IPS-11a (cell line): Measurements from ENCODE around the gene NECAB2.

ENCODE experiments used
- H3K4me3 ChIP-seq: one replicate; pipeline ENCODE4 v1.5.1; 2013; ENCODE audit warnings: low read depth, low read length, control low read depth

NECAB2 gene

DNA sequence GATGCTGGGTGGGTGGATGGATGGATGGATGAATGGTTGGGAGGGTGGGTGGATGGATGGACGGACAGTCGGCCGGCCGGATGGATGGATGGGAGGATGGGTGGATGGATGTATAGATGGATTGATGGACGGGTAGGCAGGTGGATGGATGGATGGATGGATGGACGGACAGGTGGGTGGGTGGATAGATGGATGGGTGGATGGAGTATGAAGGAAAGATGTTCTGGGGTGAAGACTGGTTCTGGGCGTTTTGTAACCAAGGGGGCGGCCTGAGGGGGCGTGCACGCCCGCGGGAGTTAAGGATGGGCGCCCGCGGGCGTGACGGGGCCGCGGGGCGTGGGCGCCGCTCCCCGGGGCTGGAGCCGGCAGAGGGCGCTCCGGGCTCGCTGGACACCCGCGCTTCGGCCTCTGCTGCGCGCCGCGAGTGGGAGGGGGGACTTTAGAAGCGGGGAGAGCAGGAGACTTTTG lies at the start of gene NECAB2:
NECAB2 (plus strand) TSS at position 407 of the 468 bp plus-strand sequence. CDS start 405 bp downstream, outside the sequence.
- H3K4me3 ChIP-seq: peak within 1 kb of the TSS; percentile 18

DNA sequence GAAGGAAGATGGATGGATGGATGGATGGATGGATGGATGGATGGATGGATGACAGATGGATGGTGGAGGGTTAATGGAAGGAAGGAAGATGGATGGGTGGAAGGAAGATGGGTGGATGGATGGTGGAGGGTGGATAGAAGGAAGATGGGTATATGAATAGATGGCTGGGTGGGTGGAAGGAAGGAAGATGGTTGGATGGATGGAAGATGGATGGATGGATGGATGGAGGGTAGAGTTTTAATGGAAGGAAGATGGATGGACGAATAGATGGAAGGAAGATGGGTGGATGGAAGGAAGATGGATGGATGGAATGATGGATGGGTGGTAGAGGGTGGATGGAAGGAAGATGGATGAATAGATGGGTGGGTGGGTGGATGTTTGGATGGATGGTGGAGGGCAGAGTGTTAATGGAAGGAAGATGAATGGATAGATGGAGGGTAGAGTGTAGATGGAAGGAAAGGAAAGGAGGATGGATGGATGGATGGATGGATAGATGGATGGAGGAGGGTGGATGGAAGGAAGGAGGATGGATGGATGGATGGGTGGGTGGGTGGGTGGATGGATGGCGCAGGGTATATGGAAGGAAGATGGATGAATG lies 47.1 kb upstream of the NECAB2 start:
- no peak overlapping the region for H3K4me3 ChIP-seq

- H3K4me3 ChIP-seq: no peak overlapping the region
Observed at GRCh38 chr16:83923581-83924365, 44.3 kb upstream of the NECAB2 start.

- no peak overlapping the region for H3K4me3 ChIP-seq
Observed at GRCh38 chr16:83924686-83925085, 43.4 kb upstream of the NECAB2 start.

- H3K4me3 ChIP-seq: no peak overlapping the region
Observed at GRCh38 chr16:83925095-83925905, 42.7 kb upstream of the NECAB2 start.

- no peak overlapping the region for H3K4me3 ChIP-seq
Observed at GRCh38 chr16:83925957-83926725, 41.9 kb upstream of the NECAB2 start.

DNA sequence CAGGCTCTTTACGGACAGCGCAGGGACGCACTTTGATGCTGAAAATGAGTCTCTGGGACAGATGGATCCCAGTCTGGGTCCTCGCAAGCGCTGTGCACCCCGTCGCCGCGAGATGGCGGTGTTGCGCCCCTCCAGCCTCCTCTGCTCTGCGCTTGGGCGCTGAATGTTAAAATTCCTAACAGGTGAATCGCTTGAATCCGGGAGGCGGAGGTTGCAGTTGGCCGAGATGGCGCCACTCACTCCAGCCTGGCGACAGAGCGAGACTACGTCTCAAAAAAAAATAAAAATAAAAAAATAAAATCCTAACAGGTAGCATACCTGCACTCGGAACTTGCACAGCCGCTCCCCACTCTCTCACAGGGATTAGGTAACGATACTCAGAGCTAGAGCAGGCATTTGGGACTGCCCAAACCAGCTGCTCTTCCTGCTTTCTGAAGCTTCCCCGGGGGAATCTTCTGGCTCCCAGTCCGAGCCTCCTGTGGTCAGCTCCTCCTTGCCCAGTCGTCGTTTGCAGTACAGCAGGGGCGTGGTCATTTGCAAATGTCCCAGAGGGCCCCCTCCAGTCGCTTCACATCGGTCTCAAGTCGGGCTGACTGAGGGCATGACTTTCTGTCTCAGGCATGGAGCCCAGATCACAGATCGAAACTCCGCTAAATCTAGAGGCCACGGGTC lies 41.2 kb upstream of the NECAB2 start:
- H3K4me3 ChIP-seq: peak overlapping the region; percentile 27

- no peak overlapping the region for H3K4me3 ChIP-seq
Observed at GRCh38 chr16:83928341-83929055, 39.5 kb upstream of the NECAB2 start.

GRCh38 chr16:83929811-83930555 lies 38.1 kb upstream of the NECAB2 start:
- no peak overlapping the region for H3K4me3 ChIP-seq

DNA sequence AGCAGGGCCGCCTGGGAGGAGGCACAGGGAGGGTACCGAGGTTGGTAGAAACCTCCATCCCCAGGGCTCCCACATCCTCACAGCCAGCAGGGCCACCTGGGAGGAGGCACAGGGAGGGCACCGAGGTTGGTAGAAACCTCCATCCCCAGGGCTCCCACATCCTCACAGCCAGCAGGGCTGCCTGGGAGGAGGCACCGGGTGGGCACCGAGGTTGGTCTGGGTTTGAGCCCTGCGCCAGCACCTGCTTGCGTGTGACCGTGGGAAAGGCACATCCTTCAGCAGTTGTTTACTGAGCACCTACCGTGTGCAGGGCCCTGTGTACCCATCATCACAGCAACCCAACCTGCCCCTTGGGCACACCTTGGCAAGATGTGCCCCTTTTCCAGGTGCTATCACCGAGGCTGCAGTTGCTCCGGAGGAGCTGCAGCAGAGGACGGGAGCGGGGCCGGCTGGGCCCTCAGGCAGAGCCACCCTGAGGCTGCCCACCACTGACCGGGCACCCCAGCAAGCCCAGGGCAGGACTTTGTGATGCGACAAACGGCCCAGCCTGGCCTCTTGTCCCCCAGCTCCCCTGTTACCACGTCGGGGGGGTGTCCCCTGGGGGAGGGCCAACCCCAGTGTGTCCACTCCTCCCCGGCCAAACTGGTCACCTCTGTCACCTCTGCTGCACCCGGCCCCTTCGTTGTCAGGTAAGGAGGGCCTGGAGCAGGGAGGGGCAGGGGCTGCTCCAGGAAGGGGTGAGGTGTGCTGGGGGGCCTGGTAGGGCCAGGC lies 37.1 kb upstream of the NECAB2 start:
- no peak overlapping the region for H3K4me3 ChIP-seq

GRCh38 chr16:83931556-83931955 lies 36.5 kb upstream of the NECAB2 start:
- no peak overlapping the region for H3K4me3 ChIP-seq

DNA sequence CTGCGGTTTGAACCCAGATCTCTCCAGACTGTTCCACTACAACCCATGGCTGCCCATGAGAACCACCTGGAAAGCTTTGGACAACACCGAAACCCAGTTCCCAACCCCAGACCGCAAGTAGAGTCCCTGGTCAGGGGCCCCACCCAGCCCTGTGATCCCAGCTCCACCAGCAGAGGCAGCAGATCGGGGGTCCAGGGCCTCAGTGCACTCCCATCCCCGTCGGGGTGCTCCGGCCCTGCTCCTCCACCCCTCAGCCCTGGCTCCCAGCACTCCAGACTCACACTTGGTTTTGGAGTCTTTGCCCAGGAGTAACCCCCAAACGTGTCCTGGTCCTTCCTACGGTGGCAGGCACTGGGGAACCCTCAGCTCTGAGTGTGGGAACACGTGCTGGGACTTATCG lies 35.7 kb upstream of the NECAB2 start:
- no peak overlapping the region for H3K4me3 ChIP-seq

- no peak overlapping the region for H3K4me3 ChIP-seq
Observed at GRCh38 chr16:83932955-83933673, 34.9 kb upstream of the NECAB2 start.

GRCh38 chr16:83933885-83934683 lies 34.0 kb upstream of the NECAB2 start:
- H3K4me3 ChIP-seq: no peak overlapping the region

GRCh38 chr16:83934684-83934977 lies 33.4 kb upstream of the NECAB2 start:
- H3K4me3 ChIP-seq: no peak overlapping the region

- H3K4me3 ChIP-seq: no peak overlapping the region
Observed at GRCh38 chr16:83935005-83935857, 32.8 kb upstream of the NECAB2 start.
